Measurements from ENCODE around the gene NRG3.

- TF ChIP-seq CTCF (IDR thresholded peaks at IDR 0.05; ENCODE audit: low read length), result no peak
- TF ChIP-seq EZH2 (IDR thresholded peaks at IDR 0.05; ENCODE audit: borderline replicate concordance, low read length), result no peak
Observed at GRCh38 chr10:82438277-82438676, 563.3 kb downstream of the NRG3 start.
